SK-N-SH (cell line): ENCODE results near the gene SAMD4A.

Experiments
- FOXM1 ChIP-seq: IDR thresholded peaks from 2 replicates; pipeline ENCODE4 v1.4.0; 2012; ENCODE audit warnings: low read depth, mild to moderate bottlenecking
- JUND ChIP-seq: IDR thresholded peaks from 2 replicates; pipeline ENCODE4 v1.4.0; 2012
- MXI1 ChIP-seq: IDR thresholded peaks from 2 replicates; pipeline ENCODE4 v1.6.1; 2012; ENCODE audit warnings: mild to moderate bottlenecking, low read depth, low read length, improper control_type of control experiment
- REST ChIP-seq: IDR thresholded peaks from 2 replicates; pipeline ENCODE4 v1.6.1; 2012; ENCODE audit warnings: mild to moderate bottlenecking, low read depth, low read length, moderate library complexity
- RFX5 ChIP-seq: IDR thresholded peaks from 2 replicates; pipeline ENCODE4 v1.6.1; 2012; ENCODE audit warnings: mild to moderate bottlenecking, improper control_type of control experiment, low read length
- SIN3A ChIP-seq: IDR thresholded peaks from 2 replicates; pipeline ENCODE4 v1.6.1; 2012; ENCODE audit warnings: low read depth, mild to moderate bottlenecking, low read length, moderate library complexity, borderline replicate concordance
- TAF1 ChIP-seq: IDR thresholded peaks from 2 replicates; pipeline ENCODE4 v1.6.1; 2012; ENCODE audit warnings: low read depth, mild to moderate bottlenecking, low read length, moderate library complexity, borderline replicate concordance
- TCF12 ChIP-seq: IDR thresholded peaks from 2 replicates; pipeline ENCODE4 v1.4.0; 2012
- TF ChIP-seq, protein P1 (sequence below): fragments of 200-600 bp; sonication (generic); IDR thresholded peaks from 2 replicates; pipeline ENCODE4 v1.6.1; 2017; ENCODE audit warnings: antibody characterized with exemption, mild to moderate bottlenecking, moderate library complexity
- TF ChIP-seq, protein P2 (sequence below): IDR thresholded peaks from 2 replicates; pipeline ENCODE4 v1.4.0; 2012; ENCODE audit warnings: low read depth

DNA sequence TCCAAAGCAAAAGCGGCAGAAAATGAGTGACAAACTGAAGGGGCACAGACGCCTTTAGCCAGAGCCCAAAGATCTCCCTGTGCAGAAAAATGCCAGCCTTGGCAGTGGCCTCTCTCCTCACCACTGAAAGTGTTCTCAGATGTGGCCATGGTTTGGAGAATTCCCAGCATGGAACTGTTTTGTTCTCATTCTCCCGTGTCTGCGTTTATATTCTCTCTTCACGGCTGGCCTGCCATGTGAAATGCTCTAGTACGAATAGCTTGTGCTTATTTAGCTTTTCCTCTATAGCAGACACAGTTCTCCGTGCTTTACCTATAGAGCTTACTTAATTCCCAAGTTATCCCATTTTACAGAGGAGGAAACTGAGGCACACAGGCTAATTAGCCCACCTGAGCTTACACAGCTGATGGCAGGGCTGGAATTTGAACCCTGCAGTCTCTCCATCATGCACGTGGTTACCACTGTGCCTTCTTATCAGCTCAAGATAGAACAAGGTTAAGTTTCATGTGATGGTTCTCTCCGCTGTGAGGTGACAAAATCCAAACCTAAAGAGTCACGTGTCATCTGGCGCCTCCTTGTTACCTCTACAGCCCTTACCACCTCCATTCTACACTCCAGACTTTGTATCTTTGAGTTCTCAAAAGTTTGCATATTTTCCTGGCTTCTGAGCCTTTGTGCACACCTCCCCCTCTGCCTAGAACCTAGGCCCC, 194.1 kb downstream of the SAMD4A start:
- TF ChIP-seq REST (no peak), JUND (no peak), TCF12 (no peak), TAF1 (no peak), FOXM1 (no peak), SIN3A (no peak), MXI1 (no peak), RFX5 (no peak)
- TF ChIP-seq, protein P1, sequence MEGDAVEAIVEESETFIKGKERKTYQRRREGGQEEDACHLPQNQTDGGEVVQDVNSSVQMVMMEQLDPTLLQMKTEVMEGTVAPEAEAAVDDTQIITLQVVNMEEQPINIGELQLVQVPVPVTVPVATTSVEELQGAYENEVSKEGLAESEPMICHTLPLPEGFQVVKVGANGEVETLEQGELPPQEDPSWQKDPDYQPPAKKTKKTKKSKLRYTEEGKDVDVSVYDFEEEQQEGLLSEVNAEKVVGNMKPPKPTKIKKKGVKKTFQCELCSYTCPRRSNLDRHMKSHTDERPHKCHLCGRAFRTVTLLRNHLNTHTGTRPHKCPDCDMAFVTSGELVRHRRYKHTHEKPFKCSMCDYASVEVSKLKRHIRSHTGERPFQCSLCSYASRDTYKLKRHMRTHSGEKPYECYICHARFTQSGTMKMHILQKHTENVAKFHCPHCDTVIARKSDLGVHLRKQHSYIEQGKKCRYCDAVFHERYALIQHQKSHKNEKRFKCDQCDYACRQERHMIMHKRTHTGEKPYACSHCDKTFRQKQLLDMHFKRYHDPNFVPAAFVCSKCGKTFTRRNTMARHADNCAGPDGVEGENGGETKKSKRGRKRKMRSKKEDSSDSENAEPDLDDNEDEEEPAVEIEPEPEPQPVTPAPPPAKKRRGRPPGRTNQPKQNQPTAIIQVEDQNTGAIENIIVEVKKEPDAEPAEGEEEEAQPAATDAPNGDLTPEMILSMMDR, result no peak
- TF ChIP-seq, protein P2, sequence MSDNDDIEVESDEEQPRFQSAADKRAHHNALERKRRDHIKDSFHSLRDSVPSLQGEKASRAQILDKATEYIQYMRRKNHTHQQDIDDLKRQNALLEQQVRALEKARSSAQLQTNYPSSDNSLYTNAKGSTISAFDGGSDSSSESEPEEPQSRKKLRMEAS, result no peak
